Measurements from ENCODE around the gene EXOC4. TPM values are rescaled to one million over a fixed set of nuclear protein-coding genes. Genes with fewer than 3 reads are reported as not detected.

The EXOC4 gene
- total and polyA plus RNA-seq, 2 donors (not counting 3 experiments of a cell fraction or from before 2014, with no cell fraction given): 20.3 to 73.1 TPM

GRCh38 chr7:133923974-133924373 lies 671.1 kb downstream of the EXOC4 start:
- DNase-seq (ENCODE audit: low read depth, low spot score) (no peak), FAIRE-seq (no peak)
- CTCF ChIA-PET: interaction anchor here (1.5 kb wide), 1 partner anchor 18 kb away, joined by 3 read pairs; no protein-coding TSS in a partner anchor
- H3K4me1 ChIP-seq (ENCODE audit: control insufficient read depth, extremely low read depth, insufficient read depth, low read length): no peaks in the 10 kb centered on the region
- H3K9ac ChIP-seq (replicated peaks; ENCODE audit: extremely low read depth, insufficient read depth, low read length): no peak overlapping the region
- no peaks in the 10 kb centered on the region for H3K79me2 ChIP-seq (ENCODE audit: control insufficient read depth, insufficient read depth, low read length)
- no peak overlapping the region for H2AFZ ChIP-seq (ENCODE audit: low read depth, low read length)
- H3K36me3 ChIP-seq (ENCODE audit: control insufficient read depth in 2 of 2, extremely low read depth in 1 of 2, insufficient read depth in 2 of 2, low read length in 2 of 2): no peaks in the 10 kb centered on the region
- no peak overlapping the region for H3K4me2 ChIP-seq (ENCODE audit: insufficient read depth, low read length)
- POLR2A ChIA-PET: no interaction called here
- H3K27ac ChIP-seq (ENCODE audit: insufficient read depth, low read depth, low read length): no peak overlapping the region
- BruUV-seq (replicated peaks): no TSS peak
- H3K9me3 ChIP-seq (replicated peaks; ENCODE audit: control insufficient read depth, insufficient read depth, low read length): no peaks in the 10 kb centered on the region
- no peak overlapping the region for H3K4me3 ChIP-seq (replicated peaks in 1 of 3; ENCODE audit: insufficient read depth in 1 of 3, low read depth in 1 of 3, low read length in 3 of 3)
- H3K27me3 ChIP-seq (ENCODE audit: control insufficient read depth in 2 of 2, insufficient read depth in 2 of 2, low read length in 2 of 2): no peaks in the 10 kb centered on the region
- TF ChIP-seq GATA2 (IDR thresholded peaks at IDR 0.05; ENCODE audit: insufficient read depth, insufficient read length, low read depth, low read length) (no peak), CTCF (IDR thresholded peaks at IDR 0.05; ENCODE audit: extremely low read depth in 1 of 2, insufficient read depth in 1 of 2, low read depth in 1 of 2, low read length in 2 of 2) (no peak), POLR2A (IDR thresholded peaks at IDR 0.05; ENCODE audit: low read depth, low read length) (no peak), FOS (IDR thresholded peaks at IDR 0.05; ENCODE audit: borderline replicate concordance, insufficient read depth, low read length) (no peak)
- intact Hi-C loops (cut with micrococcal nuclease) (no loop called here), dilution Hi-C loops (cut with MboI; ENCODE audit: extremely low pct_ligation_motif_present, low sequenced_read_pairs) (no loop called here)
- H4K20me1 ChIP-seq (replicated peaks; ENCODE audit: control insufficient read depth, extremely low read depth, insufficient read depth, low read length): no peaks in the 10 kb centered on the region
- H3K9me1 ChIP-seq (replicated peaks; ENCODE audit: control insufficient read depth, extremely low read depth, insufficient read depth, low read length): no peaks in the 10 kb centered on the region

- Histone ChIP-seq H2AFZ (ENCODE audit: low read depth, low read length) (no peak overlapping the region), H3K79me2 (ENCODE audit: control insufficient read depth, insufficient read depth, low read length) (no peaks in the 10 kb centered on the region), H3K4me3 (replicated peaks in 1 of 3; ENCODE audit: insufficient read depth in 1 of 3, low read depth in 1 of 3, low read length in 3 of 3) (no peak overlapping the region), H3K27ac (ENCODE audit: insufficient read depth, low read depth, low read length) (no peak overlapping the region), H3K9ac (replicated peaks; ENCODE audit: extremely low read depth, insufficient read depth, low read length) (no peak overlapping the region), H3K9me1 (replicated peaks; ENCODE audit: control insufficient read depth, extremely low read depth, insufficient read depth, low read length) (no peaks in the 10 kb centered on the region), H3K27me3 (ENCODE audit: control insufficient read depth in 2 of 2, insufficient read depth in 2 of 2, low read length in 2 of 2) (no peaks in the 10 kb centered on the region), H3K4me1 (ENCODE audit: control insufficient read depth, extremely low read depth, insufficient read depth, low read length) (no peaks in the 10 kb centered on the region), H4K20me1 (replicated peaks; ENCODE audit: control insufficient read depth, extremely low read depth, insufficient read depth, low read length) (no peaks in the 10 kb centered on the region), H3K4me2 (ENCODE audit: insufficient read depth, low read length) (no peak overlapping the region), H3K9me3 (replicated peaks; ENCODE audit: control insufficient read depth, insufficient read depth, low read length) (no peaks in the 10 kb centered on the region), H3K36me3 (ENCODE audit: control insufficient read depth in 2 of 2, extremely low read depth in 1 of 2, insufficient read depth in 2 of 2, low read length in 2 of 2) (no peaks in the 10 kb centered on the region)
- dilution Hi-C loops (cut with MboI; ENCODE audit: extremely low pct_ligation_motif_present, low sequenced_read_pairs): no loop called here
- peak; percentile 11 for DNase-seq (ENCODE audit: low read depth, low spot score)
- ChIA-PET POLR2A (no interaction called here), CTCF (no interaction called here)
- BruUV-seq (replicated peaks): no TSS peak
- TF ChIP-seq JUN (IDR thresholded peaks at IDR 0.05; ENCODE audit: borderline replicate concordance, insufficient read depth, insufficient read length, low read depth) (peak; percentile 9), CTCF (IDR thresholded peaks at IDR 0.05; ENCODE audit: extremely low read depth in 1 of 2, insufficient read depth in 1 of 2, low read depth in 1 of 2, low read length in 2 of 2) (no peak), FOS (IDR thresholded peaks at IDR 0.05; ENCODE audit: borderline replicate concordance, insufficient read depth, low read length) (peak; percentile 33)
- intact Hi-C loops (cut with micrococcal nuclease): no loop called here
- peak; percentile 18 for FAIRE-seq
Observed at GRCh38 chr7:133931053-133931452, 678.2 kb downstream of the EXOC4 start.
